SK-N-SH (cell line): ENCODE results near the gene PTPN14. TPM values are rescaled to one million over a fixed set of nuclear protein-coding genes. Genes with fewer than 3 reads are reported as not detected.

ENCODE experiments used
- CTCF ChIA-PET: fragments of 300-600, 350-600 bp; formaldehyde crosslinking; extraction: SDS; loops from one replicate; lab custom pipeline; 2021; lab: Yijun Ruan, JAX
- POLR2A ChIA-PET: fragments of 350-600 bp; sonication (Branson Sonifier 250); formaldehyde crosslinking; extraction: SDS; loops from one replicate; lab custom pipeline; 2020; ENCODE audit warnings: antibody characterized with exemption, inconsistent platforms; lab: Yijun Ruan, JAX
- DNase-seq: peaks from one replicate; pipeline ENCODE4 v3.0.0; 2012
- H2AFZ ChIP-seq: fragments of 200-600 bp; sonication (generic); 2 replicates; pipeline ENCODE4 v1.8.1; 2016; ENCODE audit warnings: antibody characterized with exemption, mild to moderate bottlenecking, low read depth
- H3F3A ChIP-seq: fragments of 200-600 bp; sonication (generic); replicated peaks from 2 replicates; pipeline ENCODE3; 2016; ENCODE audit warnings: antibody characterized with exemption, mild to moderate bottlenecking; ENCODE audit not compliant: insufficient read depth
- H3K27ac ChIP-seq, 2 experiments: fragments of 200-500 bp in 1 of 2; fragments of 200-600 bp in 1 of 2; sonication (Bioruptor generic) in 1 of 2; sonication (generic), shearing (Covaris generic) in 1 of 2; 2 replicates each; pipeline versions ENCODE4 v1.5.1 to v1.6.1; 2014 to 2016; ENCODE audit warnings: low read depth in 2 of 2, inconsistent platforms in 1 of 2, low read length in 1 of 2, mild to moderate bottlenecking in 1 of 2, mixed read lengths in 1 of 2
- H3K27me3 ChIP-seq: fragments of 200-600 bp; sonication (generic), shearing (Covaris generic); 2 replicates; pipeline ENCODE4 v1.6.1; 2016; ENCODE audit warnings: mixed run types; ENCODE audit not compliant: insufficient read depth
- H3K36me3 ChIP-seq, 2 experiments: fragments of 200-500 bp in 1 of 2; fragments of 200-600 bp in 1 of 2; sonication (Bioruptor generic) in 1 of 2; sonication (generic) in 1 of 2; replicated peaks in 1 of 2; 2 replicates each; pipeline versions ENCODE3 to v1.5.1; 2014 to 2016; ENCODE audit warnings: low read length in 1 of 2, mild to moderate bottlenecking in 1 of 2; ENCODE audit not compliant: insufficient read depth in 2 of 2, control insufficient read depth in 1 of 2
- H3K4me1 ChIP-seq, 2 experiments: fragments of 200-500 bp in 1 of 2; fragments of 200-600 bp in 1 of 2; sonication (Bioruptor generic) in 1 of 2; sonication (generic), shearing (Covaris generic) in 1 of 2; 2 replicates each; pipeline versions ENCODE4 v1.5.1 to v1.6.1; 2014 to 2016; ENCODE audit warnings: low read depth in 1 of 2, low read length in 1 of 2, mixed run types in 1 of 2; ENCODE audit not compliant: insufficient read depth in 2 of 2, control insufficient read depth in 1 of 2
- H3K4me2 ChIP-seq: fragments of 200-600 bp; sonication (generic), shearing (Covaris generic); 2 replicates; pipeline ENCODE4 v1.6.1; 2017; ENCODE audit warnings: mixed run types
- H3K4me3 ChIP-seq, 2 experiments: fragments of 200-500 bp in 1 of 2; fragments of 200-600 bp in 1 of 2; sonication (Bioruptor generic) in 1 of 2; sonication (generic), shearing (Covaris generic) in 1 of 2; 2 replicates each; pipeline versions ENCODE4 v1.5.1 to v1.8.1; 2014 to 2016; ENCODE audit warnings: low read depth in 2 of 2, inconsistent platforms in 1 of 2, low read length in 1 of 2, mild to moderate bottlenecking in 1 of 2, mixed read lengths in 1 of 2, moderate library complexity in 1 of 2
- H3K79me2 ChIP-seq: fragments of 200-600 bp; sonication (generic); 2 replicates; pipeline ENCODE4 v1.8.1; 2017; ENCODE audit warnings: mild to moderate bottlenecking; ENCODE audit not compliant: insufficient read depth
- H3K9ac ChIP-seq: fragments of 200-600 bp; sonication (generic); 2 replicates; pipeline ENCODE4 v1.6.1; 2017; ENCODE audit warnings: mixed run types
- H3K9me2 ChIP-seq: fragments of 200-600 bp; sonication (generic); 2 replicates; pipeline ENCODE4 v1.6.1; 2017; ENCODE audit warnings: mixed run types
- H3K9me3 ChIP-seq: fragments of 200-600 bp; sonication (generic); 2 replicates; pipeline ENCODE4 v1.6.1; 2017; ENCODE audit warnings: mixed run types, mild to moderate bottlenecking, moderate library complexity
- H4K20me1 ChIP-seq: fragments of 200-600 bp; sonication (generic); 2 replicates; pipeline ENCODE4 v1.6.1; 2017; ENCODE audit warnings: mild to moderate bottlenecking, mixed run types; ENCODE audit not compliant: insufficient read depth
- EP300 ChIP-seq, 2 experiments: IDR thresholded peaks; 2 replicates each; pipeline versions ENCODE4 v1.4.0 to v1.6.1; 2012; ENCODE audit warnings: borderline replicate concordance in 1 of 2, low read depth in 1 of 2, low read length in 1 of 2
- EZH2phosphoT487 ChIP-seq: fragments of 200-600 bp; sonication (generic); IDR thresholded peaks from 2 replicates; pipeline ENCODE4 v1.6.1; 2017; ENCODE audit warnings: low read depth, mixed run types, mild to moderate bottlenecking, antibody characterized with exemption, moderate library complexity, borderline replicate concordance
- FOSL2 ChIP-seq: IDR thresholded peaks from 2 replicates; pipeline ENCODE4 v1.4.0; 2012; ENCODE audit warnings: low read depth, mild to moderate bottlenecking, moderate library complexity, borderline replicate concordance
- GATA2 ChIP-seq: sonication (generic); formaldehyde crosslinking; IDR thresholded peaks from 2 replicates; pipeline ENCODE4 v1.5.0; 2020; ENCODE audit warnings: mild to moderate bottlenecking, missing genetic modification reagents
- MAX ChIP-seq: IDR thresholded peaks from 2 replicates; pipeline ENCODE4 v1.4.0; 2012; ENCODE audit warnings: low read depth
- MXI1 ChIP-seq: IDR thresholded peaks from 2 replicates; pipeline ENCODE4 v1.6.1; 2012; ENCODE audit warnings: mild to moderate bottlenecking, low read depth, low read length, improper control_type of control experiment
- NRF1 ChIP-seq: IDR thresholded peaks from 2 replicates; pipeline ENCODE4 v1.6.1; 2012; ENCODE audit warnings: low read depth, mild to moderate bottlenecking, low read length
- PBX3 ChIP-seq: IDR thresholded peaks from 2 replicates; pipeline ENCODE4; 2012
- RCOR1 ChIP-seq: fragments of 150-350 bp; IDR thresholded peaks from 2 replicates; pipeline ENCODE4 v1.6.1; 2017; ENCODE audit warnings: antibody characterized with exemption, low read length
- RFX5 ChIP-seq: IDR thresholded peaks from 2 replicates; pipeline ENCODE4 v1.6.1; 2012; ENCODE audit warnings: mild to moderate bottlenecking, improper control_type of control experiment, low read length
- TEAD4 ChIP-seq: IDR thresholded peaks from 2 replicates; pipeline ENCODE4 v1.4.0; 2012; ENCODE audit warnings: mild to moderate bottlenecking, borderline replicate concordance; ENCODE audit not compliant: insufficient read depth
- USF1 ChIP-seq: IDR thresholded peaks from 2 replicates; pipeline ENCODE4 v1.4.0; 2012; ENCODE audit warnings: low read depth, borderline replicate concordance
- USF2 ChIP-seq: fragments of 150-350 bp; IDR thresholded peaks from 2 replicates; pipeline ENCODE4 v1.6.1; 2017; ENCODE audit warnings: antibody characterized with exemption, low read length, low read depth, borderline replicate concordance
- YY1 ChIP-seq: IDR thresholded peaks from 2 replicates; pipeline ENCODE4 v1.4.0; 2012; ENCODE audit warnings: low read depth, mild to moderate bottlenecking
- WGBS: methylation state at CpG from one replicate; pipeline ENCODE4 v1.1.6; 2017; ENCODE audit warnings: low lambda C conversion rate; 5-methylcytosine and 5-hydroxymethylcytosine counted together
- polyA plus RNA-seq, 3 experiments: library from polyadenylated mRNA; depleted of rRNA; stranded (reverse); fragments of >200 nt; gene quantifications; 2 replicates each; pipeline ENCODE4 v1.2.3, GENCODE V29; 2012
- TF ChIP-seq, protein P1 (sequence below): IDR thresholded peaks from 2 replicates; pipeline ENCODE4 v1.6.1; 2012; ENCODE audit warnings: mild to moderate bottlenecking, low read depth, low read length, moderate library complexity

Gene PTPN14
- polyA plus RNA-seq, 1 of the 3 experiments (the other 2 are of a cell fraction): 12.8 TPM

GRCh38 chr1:214369364-214369763 is 182.0 kb downstream of the PTPN14 start:
- Histone ChIP-seq H3K79me2 (peaks cover 39% of the 10 kb centered on the region), H3K27me3 (no peaks in the 10 kb centered on the region), H2AFZ (no peak overlapping the region), H3K4me1 (no peaks in the 10 kb centered on the region; a peak in 1 of 4 replicates), H3F3A (peaks cover 11% of the 10 kb centered on the region), H4K20me1 (no peaks in the 10 kb centered on the region), H3K36me3 (peaks cover 45 to 62% of the 10 kb centered on the region in 2 experiments), H3K4me3 (no peak overlapping the region), H3K27ac (no peak overlapping the region), H3K4me2 (no peak overlapping the region), H3K9me3 (no peaks in the 10 kb centered on the region)
- CTCF ChIA-PET: interaction anchor here (1.8 kb wide), 1 partner anchor 216 kb away, joined by 6 read pairs; no protein-coding TSS in a partner anchor
- TF ChIP-seq, protein P1, sequence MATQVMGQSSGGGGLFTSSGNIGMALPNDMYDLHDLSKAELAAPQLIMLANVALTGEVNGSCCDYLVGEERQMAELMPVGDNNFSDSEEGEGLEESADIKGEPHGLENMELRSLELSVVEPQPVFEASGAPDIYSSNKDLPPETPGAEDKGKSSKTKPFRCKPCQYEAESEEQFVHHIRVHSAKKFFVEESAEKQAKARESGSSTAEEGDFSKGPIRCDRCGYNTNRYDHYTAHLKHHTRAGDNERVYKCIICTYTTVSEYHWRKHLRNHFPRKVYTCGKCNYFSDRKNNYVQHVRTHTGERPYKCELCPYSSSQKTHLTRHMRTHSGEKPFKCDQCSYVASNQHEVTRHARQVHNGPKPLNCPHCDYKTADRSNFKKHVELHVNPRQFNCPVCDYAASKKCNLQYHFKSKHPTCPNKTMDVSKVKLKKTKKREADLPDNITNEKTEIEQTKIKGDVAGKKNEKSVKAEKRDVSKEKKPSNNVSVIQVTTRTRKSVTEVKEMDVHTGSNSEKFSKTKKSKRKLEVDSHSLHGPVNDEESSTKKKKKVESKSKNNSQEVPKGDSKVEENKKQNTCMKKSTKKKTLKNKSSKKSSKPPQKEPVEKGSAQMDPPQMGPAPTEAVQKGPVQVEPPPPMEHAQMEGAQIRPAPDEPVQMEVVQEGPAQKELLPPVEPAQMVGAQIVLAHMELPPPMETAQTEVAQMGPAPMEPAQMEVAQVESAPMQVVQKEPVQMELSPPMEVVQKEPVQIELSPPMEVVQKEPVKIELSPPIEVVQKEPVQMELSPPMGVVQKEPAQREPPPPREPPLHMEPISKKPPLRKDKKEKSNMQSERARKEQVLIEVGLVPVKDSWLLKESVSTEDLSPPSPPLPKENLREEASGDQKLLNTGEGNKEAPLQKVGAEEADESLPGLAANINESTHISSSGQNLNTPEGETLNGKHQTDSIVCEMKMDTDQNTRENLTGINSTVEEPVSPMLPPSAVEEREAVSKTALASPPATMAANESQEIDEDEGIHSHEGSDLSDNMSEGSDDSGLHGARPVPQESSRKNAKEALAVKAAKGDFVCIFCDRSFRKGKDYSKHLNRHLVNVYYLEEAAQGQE: no peak
- no peak for TF ChIP-seq RFX5
- TF ChIP-seq GATA2: no peak
- TF ChIP-seq TEAD4: no peak
- TF ChIP-seq RCOR1: no peak
- no peak for TF ChIP-seq USF2
- TF ChIP-seq PBX3: no peak
- no peak for TF ChIP-seq FOSL2
- TF ChIP-seq, all 33 proteins: peak for 0
- Histone ChIP-seq H3K9ac (no peak overlapping the region), H3K9me2 (no peaks in the 10 kb centered on the region)
- POLR2A ChIA-PET: no interaction called here
- no peak for DNase-seq
- WGBS: 93% methylated on average over 8 of the region's 8 CpGs

DNA sequence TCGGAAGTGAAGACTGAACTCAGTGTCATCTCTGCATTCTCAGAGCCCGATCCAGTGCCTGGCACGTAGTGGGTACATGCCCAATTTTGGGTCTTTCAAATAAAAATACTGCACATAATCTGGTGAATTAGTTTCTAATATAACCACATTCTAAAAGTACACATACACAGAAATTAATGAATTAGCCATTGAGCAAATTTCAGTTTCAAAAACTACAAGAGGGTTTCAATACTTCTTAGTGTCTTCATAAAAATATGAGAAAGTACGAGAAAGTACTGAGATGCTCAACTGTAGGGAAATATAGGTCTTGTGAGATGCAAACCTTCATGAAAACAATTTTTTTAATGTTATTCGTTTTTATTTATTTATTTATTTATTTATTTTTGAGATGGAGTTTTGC is 183.6 kb downstream of the PTPN14 start:
- TF ChIP-seq EP300 (IDR thresholded peaks at IDR 0.05; ENCODE audit: borderline replicate concordance in 1 of 2, low read depth in 1 of 2, low read length in 1 of 2): no peak
- no peak for TF ChIP-seq EZH2phosphoT487
- no peak for TF ChIP-seq MXI1
- TF ChIP-seq YY1: no peak
- TF ChIP-seq NRF1: no peak
- no peak for TF ChIP-seq TEAD4
- no peak for TF ChIP-seq MAX
- no peak for TF ChIP-seq USF1
- Histone ChIP-seq H3K4me3 (no peak overlapping the region), H3F3A (peaks cover 25% of the 10 kb centered on the region), H3K27ac (no peak overlapping the region), H3K4me1 (peaks cover 0 to 15% of the 10 kb centered on the region in 2 experiments; a peak in 2 of 4 replicates), H3K27me3 (no peaks in the 10 kb centered on the region), H3K9me2 (no peaks in the 10 kb centered on the region), H3K9me3 (no peaks in the 10 kb centered on the region), H2AFZ (no peak overlapping the region), H4K20me1 (peaks cover 3% of the 10 kb centered on the region; the same call in 1 of the 2 replicates), H3K9ac (no peak overlapping the region), H3K4me2 (no peak overlapping the region), H3K79me2 (peaks cover 32% of the 10 kb centered on the region), H3K36me3 (peaks cover 46 to 52% of the 10 kb centered on the region in 2 experiments)
- WGBS: 93% methylated on average over 5 of the region's 5 CpGs
- POLR2A ChIA-PET: no interaction called here
- DNase-seq: no peak
- CTCF ChIA-PET: interaction anchor here (1.7 kb wide), 1 partner anchor 216 kb away, joined by 3 read pairs; no protein-coding TSS in a partner anchor
